ENCODE measurements around the gene TIPARP.
"Not testable (repeated sequence)": the region's sequence is repeated elsewhere in the genome, so short reads cannot be mapped to it uniquely, and the experiment has no call there.

The TIPARP gene

GRCh38 chr3:156711944-156712343 is 37.6 kb downstream of the TIPARP start:
- H3K18ac ChIP-seq (ENCODE audit: low read length), result not testable (repeated sequence)

GRCh38 chr3:156716105-156716862 is 41.9 kb downstream of the TIPARP start:
- H3K79me2 ChIP-seq (ENCODE audit: control insufficient read depth, insufficient read depth, low read length, poor library complexity), result no peaks in the 10 kb centered on the region
- no peak overlapping the region for H2AFZ ChIP-seq (ENCODE audit: insufficient read depth, low read length, poor library complexity)
- H3K4ac ChIP-seq (ENCODE audit: low read depth, low read length), result no peak overlapping the region
- H3K27me3 ChIP-seq (ENCODE audit: insufficient read depth, low read length), result no peaks in the 10 kb centered on the region
- H3K18ac ChIP-seq (ENCODE audit: low read length), result no peak overlapping the region
- H2AK5ac ChIP-seq (ENCODE audit: low read length), result no peak overlapping the region
- H3K27ac ChIP-seq (ENCODE audit: low read depth, low read length), result no peak overlapping the region
- peaks cover 2% of the 10 kb centered on the region for H3K79me1 ChIP-seq (ENCODE audit: low read length)
- no peak overlapping the region for H2BK5ac ChIP-seq (ENCODE audit: low read depth, low read length, poor library complexity)
- H2BK120ac ChIP-seq (ENCODE audit: insufficient read depth, low read length, poor library complexity), result no peak overlapping the region
- no peak for DNase-seq
- WGBS (ENCODE audit: extremely low coverage, insufficient coverage, insufficient read length), result no CpG with 5 or more reads among the region's 6 CpGs
- H3K4me1 ChIP-seq (ENCODE audit: control insufficient read depth in 1 of 2, insufficient read depth in 2 of 2, low read length in 2 of 2), result peaks cover 5 to 6% of the 10 kb centered on the region in 2 experiments
- no peaks in the 10 kb centered on the region for H3K36me3 ChIP-seq (ENCODE audit: control insufficient read depth in 1 of 2, insufficient read depth in 2 of 2, low read length in 2 of 2)
- H4K8ac ChIP-seq (ENCODE audit: low read depth, low read length), result no peak overlapping the region
- no peak overlapping the region for H3K14ac ChIP-seq (ENCODE audit: low read length)
- H2BK12ac ChIP-seq (ENCODE audit: low read length), result no peak overlapping the region
- H4K91ac ChIP-seq (ENCODE audit: low read depth, low read length), result no peak overlapping the region
- H3K4me3 ChIP-seq (ENCODE audit: low read depth, low read length), result no peak overlapping the region
- no peak overlapping the region for H3K4me2 ChIP-seq (ENCODE audit: low read length)
- H3K9me3 ChIP-seq (ENCODE audit: insufficient read depth, low read depth, low read length), result no peaks in the 10 kb centered on the region
- H3K23ac ChIP-seq (ENCODE audit: low read length), result no peak overlapping the region
- no peak overlapping the region for H3K9ac ChIP-seq (ENCODE audit: low read length)
- H4K12ac ChIP-seq (ENCODE audit: low read depth, low read length), result no peak overlapping the region

More at GRCh38 chr3:156711944-156712343, 37.6 kb downstream of the TIPARP start:
- no CpG with 5 or more reads among the region's 4 CpGs for WGBS (ENCODE audit: extremely low coverage, insufficient coverage, insufficient read length)
- H3K14ac ChIP-seq (ENCODE audit: low read length); H3K79me1 ChIP-seq (ENCODE audit: low read length); H2AFZ ChIP-seq (ENCODE audit: insufficient read depth, low read length, poor library complexity); H2BK120ac ChIP-seq (ENCODE audit: insufficient read depth, low read length, poor library complexity); H3K4me3 ChIP-seq (ENCODE audit: low read depth, low read length); H4K12ac ChIP-seq (ENCODE audit: low read depth, low read length); H3K79me2 ChIP-seq (ENCODE audit: control insufficient read depth, insufficient read depth, low read length, poor library complexity); H3K9me3 ChIP-seq (ENCODE audit: insufficient read depth, low read depth, low read length); H3K23ac ChIP-seq (ENCODE audit: low read length); DNase-seq; H3K27ac ChIP-seq (ENCODE audit: low read depth, low read length); H3K4me2 ChIP-seq (ENCODE audit: low read length); H2AK5ac ChIP-seq (ENCODE audit: low read length); H3K9ac ChIP-seq (ENCODE audit: low read length); H2BK12ac ChIP-seq (ENCODE audit: low read length); H2BK5ac ChIP-seq (ENCODE audit: low read depth, low read length, poor library complexity); H4K91ac ChIP-seq (ENCODE audit: low read depth, low read length); H3K36me3 ChIP-seq (ENCODE audit: control insufficient read depth in 1 of 2, insufficient read depth in 2 of 2, low read length in 2 of 2); H3K4me1 ChIP-seq (ENCODE audit: control insufficient read depth in 1 of 2, insufficient read depth in 2 of 2, low read length in 2 of 2); H4K8ac ChIP-seq (ENCODE audit: low read depth, low read length); H3K27me3 ChIP-seq (ENCODE audit: insufficient read depth, low read length); H3K4ac ChIP-seq (ENCODE audit: low read depth, low read length): not testable (repeated sequence)

- no peak overlapping the region for H3K9ac ChIP-seq (ENCODE audit: low read length)
- peak; percentile 79 to 96 for DNase-seq
- H3K27me3 ChIP-seq (ENCODE audit: insufficient read depth, low read length), result no peaks in the 10 kb centered on the region
- peak overlapping the region; percentile 79 for H2BK120ac ChIP-seq (ENCODE audit: insufficient read depth, low read length, poor library complexity)
- H3K27ac ChIP-seq (ENCODE audit: low read depth, low read length), result peak overlapping the region; percentile 90
- H3K4me2 ChIP-seq (ENCODE audit: low read length), result peak overlapping the region; percentile 34
- H3K79me1 ChIP-seq (ENCODE audit: low read length), result peaks cover 2% of the 10 kb centered on the region
- H3K18ac ChIP-seq (ENCODE audit: low read length), result no peak overlapping the region
- H2AK5ac ChIP-seq (ENCODE audit: low read length), result no peak overlapping the region
- H3K4me3 ChIP-seq (ENCODE audit: low read depth, low read length), result no peak overlapping the region
- H2BK5ac ChIP-seq (ENCODE audit: low read depth, low read length, poor library complexity), result peak overlapping the region; percentile 47
- no peaks in the 10 kb centered on the region for H3K79me2 ChIP-seq (ENCODE audit: control insufficient read depth, insufficient read depth, low read length, poor library complexity)
- H3K23ac ChIP-seq (ENCODE audit: low read length), result no peak overlapping the region
- peaks cover 0 to 2% of the 10 kb centered on the region in 2 experiments for H3K36me3 ChIP-seq (ENCODE audit: control insufficient read depth in 1 of 2, insufficient read depth in 2 of 2, low read length in 2 of 2)
- peaks cover 5 to 6% of the 10 kb centered on the region in 2 experiments for H3K4me1 ChIP-seq (ENCODE audit: control insufficient read depth in 1 of 2, insufficient read depth in 2 of 2, low read length in 2 of 2)
- WGBS (ENCODE audit: extremely low coverage, insufficient coverage, insufficient read length), result no CpG with 5 or more reads among the region's 3 CpGs
- H4K91ac ChIP-seq (ENCODE audit: low read depth, low read length), result no peak overlapping the region
- H3K9me3 ChIP-seq (ENCODE audit: insufficient read depth, low read depth, low read length), result no peaks in the 10 kb centered on the region
- H3K14ac ChIP-seq (ENCODE audit: low read length), result peak overlapping the region; percentile 54
- no peak overlapping the region for H2AFZ ChIP-seq (ENCODE audit: insufficient read depth, low read length, poor library complexity)
- peak overlapping the region; percentile 59 for H2BK12ac ChIP-seq (ENCODE audit: low read length)
- H3K4ac ChIP-seq (ENCODE audit: low read depth, low read length), result no peak overlapping the region
- no peak overlapping the region for H4K8ac ChIP-seq (ENCODE audit: low read depth, low read length)
- no peak overlapping the region for H4K12ac ChIP-seq (ENCODE audit: low read depth, low read length)
These were observed 44.4 kb downstream of the TIPARP start for GRCh38 chr3:156718622-156719306.

- Histone ChIP-seq H4K12ac (ENCODE audit: low read depth, low read length) (no peak overlapping the region), H2AFZ (ENCODE audit: insufficient read depth, low read length, poor library complexity) (no peak overlapping the region), H4K8ac (ENCODE audit: low read depth, low read length) (no peak overlapping the region), H3K9ac (ENCODE audit: low read length) (no peak overlapping the region), H2BK120ac (ENCODE audit: insufficient read depth, low read length, poor library complexity) (no peak overlapping the region), H3K27ac (ENCODE audit: low read depth, low read length) (no peak overlapping the region), H2AK5ac (ENCODE audit: low read length) (no peak overlapping the region), H4K91ac (ENCODE audit: low read depth, low read length) (no peak overlapping the region), H3K36me3 (ENCODE audit: control insufficient read depth in 1 of 2, insufficient read depth in 2 of 2, low read length in 2 of 2) (peaks cover 0 to 2% of the 10 kb centered on the region in 2 experiments), H3K4me2 (ENCODE audit: low read length) (no peak overlapping the region), H3K4me3 (ENCODE audit: low read depth, low read length) (no peak overlapping the region), H3K23ac (ENCODE audit: low read length) (no peak overlapping the region), H3K4me1 (ENCODE audit: control insufficient read depth in 1 of 2, insufficient read depth in 2 of 2, low read length in 2 of 2) (peaks cover 5 to 6% of the 10 kb centered on the region in 2 experiments), H3K79me1 (ENCODE audit: low read length) (peaks cover 2% of the 10 kb centered on the region), H3K14ac (ENCODE audit: low read length) (no peak overlapping the region), H3K4ac (ENCODE audit: low read depth, low read length) (no peak overlapping the region), H3K9me3 (ENCODE audit: insufficient read depth, low read depth, low read length) (no peaks in the 10 kb centered on the region), H3K79me2 (ENCODE audit: control insufficient read depth, insufficient read depth, low read length, poor library complexity) (no peaks in the 10 kb centered on the region), H3K27me3 (ENCODE audit: insufficient read depth, low read length) (no peaks in the 10 kb centered on the region), H3K18ac (ENCODE audit: low read length) (no peak overlapping the region), H2BK12ac (ENCODE audit: low read length) (no peak overlapping the region), H2BK5ac (ENCODE audit: low read depth, low read length, poor library complexity) (no peak overlapping the region)
- DNase-seq, result no peak
- WGBS (ENCODE audit: extremely low coverage, insufficient coverage, insufficient read length), result no CpG with 5 or more reads among the region's 2 CpGs
These were observed 46.4 kb downstream of the TIPARP start for GRCh38 chr3:156720826-156721225.
